Neural cell (in vitro differentiated cells): ENCODE results near the gene DNAJC6. TPM values are rescaled to one million over a fixed set of nuclear protein-coding genes. Genes with fewer than 3 reads are reported as not detected.

ENCODE experiments used
- H2AFZ ChIP-seq: fragments of 200-600, 300-800 bp; sonication (generic), shearing (Covaris generic); 2 replicates; pipeline ENCODE4 v1.6.0; 2014; ENCODE audit warnings: low read depth, mild to moderate bottlenecking, antibody characterized with exemption, low read length, moderate library complexity
- H3F3A ChIP-seq: fragments of 200-600 bp; shearing (Covaris generic); 2 replicates; pipeline ENCODE4 v1.6.1; 2016; ENCODE audit warnings: mild to moderate bottlenecking, moderate library complexity, mixed read lengths, antibody characterized with exemption, low read length; ENCODE audit not compliant: insufficient read depth, poor library complexity, severe bottlenecking
- H3K27ac ChIP-seq: fragments of 200-600, 300-800 bp; sonication (generic), shearing (Covaris generic); 2 replicates; pipeline ENCODE4 v1.5.1; 2014; ENCODE audit warnings: mild to moderate bottlenecking, low read length, moderate library complexity
- H3K27me3 ChIP-seq: fragments of 300-800, 200-600 bp; sonication (generic), shearing (Covaris generic); 2 replicates; pipeline ENCODE4 v1.6.0; 2014; ENCODE audit warnings: mild to moderate bottlenecking, low read depth, low read length, moderate library complexity; ENCODE audit not compliant: insufficient read depth
- H3K36me3 ChIP-seq: fragments of 300-800, 200-600 bp; sonication (generic), shearing (Covaris generic); 2 replicates; pipeline ENCODE4 v1.5.1; 2014; ENCODE audit warnings: mild to moderate bottlenecking, antibody characterized with exemption, low read length, moderate library complexity; ENCODE audit not compliant: insufficient read depth
- H3K4me2 ChIP-seq: fragments of 300-800, 200-600 bp; sonication (generic), shearing (Covaris generic); 2 replicates; pipeline ENCODE4 v1.6.0; 2014; ENCODE audit warnings: mild to moderate bottlenecking, low read length
- H3K4me3 ChIP-seq: fragments of 300-800, 200-600 bp; sonication (generic), shearing (Covaris generic); 2 replicates; pipeline ENCODE4 v1.5.1; 2014; ENCODE audit warnings: mild to moderate bottlenecking, low read length, moderate library complexity
- H3K79me2 ChIP-seq: fragments of 200-600 bp; shearing (Covaris generic); replicated peaks from 2 replicates; pipeline ENCODE4 v1.6.0; 2014; ENCODE audit warnings: mild to moderate bottlenecking, low read length, moderate library complexity; ENCODE audit not compliant: insufficient read depth
- H3K9ac ChIP-seq: fragments of 300-800, 200-600 bp; sonication (generic), shearing (Covaris generic); 2 replicates; pipeline ENCODE4 v1.6.1; 2016; ENCODE audit warnings: mild to moderate bottlenecking, low read length, mixed read lengths
- H3K9me2 ChIP-seq: fragments of 200-600 bp; shearing (Covaris generic); 2 replicates; pipeline ENCODE4 v1.6.1; 2016; ENCODE audit warnings: mild to moderate bottlenecking, low read length, mixed read lengths; ENCODE audit not compliant: insufficient read depth
- H3K9me3 ChIP-seq: fragments of 200-600, 300-800 bp; sonication (generic), shearing (Covaris generic); 2 replicates; pipeline ENCODE4 v1.6.1; 2016; ENCODE audit warnings: mild to moderate bottlenecking, mixed run types, low read length, moderate library complexity, mixed read lengths
- H4K20me1 ChIP-seq: fragments of 200-600 bp; shearing (Covaris generic); 2 replicates; pipeline ENCODE4 v1.6.1; 2016; ENCODE audit warnings: mild to moderate bottlenecking, mixed run types; ENCODE audit not compliant: insufficient read depth
- CTCF ChIP-seq: fragments of 450-650 bp; IDR thresholded peaks from 2 replicates; pipeline ENCODE4 v1.5.1; 2014; ENCODE audit warnings: antibody characterized with exemption, mild to moderate bottlenecking, moderate library complexity; ENCODE audit not compliant: poor library complexity, severe bottlenecking
- EP300 ChIP-seq: fragments of 450-650 bp; conservative IDR thresholded peaks from 2 replicates; pipeline ENCODE4 v1.6.1; 2014; ENCODE audit warnings: antibody characterized with exemption, mild to moderate bottlenecking, moderate library complexity; ENCODE audit not compliant: poor library complexity, severe bottlenecking
- EZH2 ChIP-seq: fragments of 200-600, 300-800 bp; shearing (Covaris generic), sonication (generic); IDR thresholded peaks from 2 replicates; pipeline ENCODE4 v1.6.1; 2014; ENCODE audit warnings: antibody characterized with exemption, low read length, borderline replicate concordance, mild to moderate bottlenecking; ENCODE audit not compliant: insufficient read depth, poor library complexity, severe bottlenecking
- MXI1 ChIP-seq: fragments of 450-650 bp; conservative IDR thresholded peaks from 2 replicates; pipeline ENCODE4 v1.6.1; 2014; ENCODE audit warnings: antibody characterized with exemption, mild to moderate bottlenecking; ENCODE audit not compliant: poor library complexity, severe bottlenecking
- POLR2AphosphoS5 ChIP-seq: IDR thresholded peaks from 2 replicates; pipeline ENCODE4 v1.6.1; 2012
- RAD21 ChIP-seq: fragments of 450-650 bp; conservative IDR thresholded peaks from 2 replicates; pipeline ENCODE4 v1.6.1; 2014; ENCODE audit warnings: antibody characterized with exemption, mild to moderate bottlenecking, moderate library complexity
- REST ChIP-seq: IDR thresholded peaks from 2 replicates; pipeline ENCODE4 v1.6.1; 2012; ENCODE audit warnings: borderline replicate concordance
- SMC3 ChIP-seq: fragments of 450-650 bp; conservative IDR thresholded peaks from 2 replicates; pipeline ENCODE4 v1.6.1; 2014; ENCODE audit warnings: antibody characterized with exemption, mild to moderate bottlenecking, moderate library complexity; ENCODE audit not compliant: poor library complexity
- TAF1 ChIP-seq: IDR thresholded peaks from 2 replicates; pipeline ENCODE4 v1.6.1; 2012; ENCODE audit warnings: low read depth
- polyA plus RNA-seq: library from polyadenylated mRNA; depleted of rRNA; stranded (reverse); fragments of >200 nt; gene quantifications from 2 replicates; pipeline ENCODE4 v1.2.3, GENCODE V29; 2014

DNAJC6 gene
- polyA plus RNA-seq, 1 donor from 2014 or later: 47.1 TPM

- Histone ChIP-seq H3K27me3 (no peaks in the 10 kb centered on the region), H3K9me3 (no peaks in the 10 kb centered on the region), H3K27ac (no peak overlapping the region), H3F3A (no peaks in the 10 kb centered on the region), H3K36me3 (no peaks in the 10 kb centered on the region), H3K9ac (no peak overlapping the region), H3K79me2 (no peaks in the 10 kb centered on the region), H3K4me3 (no peak overlapping the region), H4K20me1 (no peaks in the 10 kb centered on the region), H3K9me2 (no peaks in the 10 kb centered on the region), H2AFZ (no peak overlapping the region), H3K4me2 (no peak overlapping the region)
- TF ChIP-seq REST: no peak
- TF ChIP-seq CTCF: no peak
- TF ChIP-seq MXI1: no peak
- TF ChIP-seq TAF1: no peak
- TF ChIP-seq EP300: no peak
- no peak for TF ChIP-seq SMC3
- no peak for TF ChIP-seq POLR2AphosphoS5
- TF ChIP-seq EZH2: no peak
- no peak for TF ChIP-seq RAD21
These were observed 16.3 kb upstream of the DNAJC6 start for GRCh38 chr1:65292861-65293593.

- Histone ChIP-seq H3K9me3 (no peaks in the 10 kb centered on the region), H4K20me1 (no peaks in the 10 kb centered on the region), H3K79me2 (no peaks in the 10 kb centered on the region), H3K36me3 (no peaks in the 10 kb centered on the region), H3K4me2 (no peak overlapping the region), H3F3A (no peaks in the 10 kb centered on the region), H3K9me2 (no peaks in the 10 kb centered on the region), H3K4me3 (no peak overlapping the region), H2AFZ (no peak overlapping the region), H3K27ac (no peak overlapping the region), H3K27me3 (no peaks in the 10 kb centered on the region), H3K9ac (no peak overlapping the region)
- no peak for TF ChIP-seq POLR2AphosphoS5
- TF ChIP-seq TAF1: no peak
- no peak for TF ChIP-seq RAD21
- no peak for TF ChIP-seq EP300
These were observed 11.6 kb upstream of the DNAJC6 start for GRCh38 chr1:65297706-65298105.
